ENCODE results near the gene IGFBPL1. TPM values are rescaled to one million over a fixed set of nuclear protein-coding genes. Genes with fewer than 3 reads are reported as not detected.
"Not testable (repeated sequence)": the region's sequence is repeated elsewhere in the genome, so short reads cannot be mapped to it uniquely, and the experiment has no call there.

IGFBPL1 gene
- total RNA-seq, 1 donor from 2014 or later: not detected

- H3K9me3 ChIP-seq: no peaks in the 10 kb centered on the region
- no peaks in the 10 kb centered on the region for H3K27me3 ChIP-seq
- no peak overlapping the region for H3K4me3 ChIP-seq
- H3K4me1 ChIP-seq: no peaks in the 10 kb centered on the region
- intact Hi-C loops (cut with DNase I): no loop called here
- no peaks in the 10 kb centered on the region for H3K36me3 ChIP-seq
- no peak for DNase-seq (ENCODE audit: extremely low spot score in 2 of 2)
- TF ChIP-seq CTCF (IDR thresholded peaks at IDR 0.05): no peak
- TF ChIP-seq POLR2AphosphoS5 (IDR thresholded peaks at IDR 0.05; ENCODE audit: insufficient read depth in 1 of 2, low read depth in 1 of 2): no peak
- no peak for TF ChIP-seq POLR2A (IDR thresholded peaks at IDR 0.05)
- no peak overlapping the region for H3K27ac ChIP-seq
Observed at GRCh38 chr9:38384990-38385848, 39.0 kb downstream of the IGFBPL1 start.

DNA sequence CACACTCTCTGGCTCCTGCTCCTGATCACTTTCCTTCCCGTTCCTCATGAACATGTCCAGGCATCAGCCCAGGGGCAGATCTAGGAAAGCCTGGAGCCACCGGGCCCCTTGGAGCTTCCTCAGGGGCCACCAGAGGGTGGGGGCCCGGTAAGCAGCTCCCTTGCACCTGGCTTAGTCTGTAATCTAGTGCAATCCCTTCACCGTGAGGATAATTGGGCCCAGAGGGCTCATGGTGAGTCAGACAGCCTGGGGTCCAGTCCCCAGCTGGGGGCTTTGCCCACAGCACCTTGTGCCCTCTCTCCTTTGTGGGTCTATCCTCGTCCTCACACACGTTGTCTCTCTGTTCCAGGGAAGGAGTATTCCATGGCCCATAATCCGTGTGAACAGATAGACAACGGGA, 42.1 kb downstream of the IGFBPL1 start:
- Histone ChIP-seq H3K9me3 (no peaks in the 10 kb centered on the region), H3K36me3 (no peaks in the 10 kb centered on the region), H3K27ac (no peak overlapping the region), H3K4me3 (no peak overlapping the region), H3K4me1 (no peaks in the 10 kb centered on the region), H3K27me3 (no peaks in the 10 kb centered on the region)
- TF ChIP-seq CTCF (IDR thresholded peaks at IDR 0.05) (no peak), POLR2A (IDR thresholded peaks at IDR 0.05) (no peak), POLR2AphosphoS5 (IDR thresholded peaks at IDR 0.05; ENCODE audit: insufficient read depth in 1 of 2, low read depth in 1 of 2) (no peak)
- intact Hi-C loops (cut with DNase I): no loop called here
- no peak for DNase-seq (ENCODE audit: extremely low spot score in 2 of 2)

DNA sequence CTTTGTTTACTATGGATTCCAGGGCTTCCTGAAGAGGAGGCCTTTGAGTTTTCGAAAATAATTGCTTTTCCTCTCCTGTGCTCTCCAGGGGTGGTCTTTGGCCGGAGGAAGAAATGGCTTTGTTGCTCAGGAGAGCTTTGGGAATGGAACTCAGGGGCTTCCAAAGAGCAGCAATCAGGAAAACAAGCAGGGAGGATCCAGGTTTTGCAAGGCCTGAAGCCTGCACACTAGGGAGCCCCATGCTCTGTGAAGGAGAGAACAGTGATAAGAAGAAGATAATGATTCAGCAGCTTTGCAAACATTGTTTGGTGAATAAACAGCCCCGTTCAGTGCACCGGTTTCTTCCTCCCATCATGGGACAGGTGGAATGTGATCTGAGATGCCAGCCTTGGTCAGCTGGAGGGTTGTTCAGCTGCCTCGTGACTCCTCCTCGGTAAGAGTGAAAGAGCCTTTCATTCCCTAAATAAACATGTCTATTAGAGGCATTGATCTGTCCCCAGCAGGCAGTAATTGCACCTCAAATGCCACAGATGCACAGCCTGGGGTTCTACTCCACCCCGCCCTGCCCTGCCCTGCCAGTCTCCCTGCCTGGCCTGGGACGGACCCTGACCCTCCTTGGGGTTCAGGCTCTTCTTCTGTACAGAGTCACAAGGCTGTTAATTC, 43.3 kb downstream of the IGFBPL1 start:
- DNase-seq (ENCODE audit: extremely low spot score in 2 of 2): no peak
- no peaks in the 10 kb centered on the region for H3K4me1 ChIP-seq
- no peaks in the 10 kb centered on the region for H3K36me3 ChIP-seq
- TF ChIP-seq POLR2A (IDR thresholded peaks at IDR 0.05) (no peak), CTCF (IDR thresholded peaks at IDR 0.05) (no peak)
- H3K9me3 ChIP-seq: no peaks in the 10 kb centered on the region
- no peak overlapping the region for H3K4me3 ChIP-seq
- no peak overlapping the region for H3K27ac ChIP-seq
- intact Hi-C loops (cut with DNase I): no loop called here
- no peaks in the 10 kb centered on the region for H3K27me3 ChIP-seq

- Histone ChIP-seq H3K4me3 (no peak overlapping the region), H3K27me3 (no peaks in the 10 kb centered on the region), H3K4me1 (no peaks in the 10 kb centered on the region), H3K36me3 (no peaks in the 10 kb centered on the region), H3K9me3 (no peaks in the 10 kb centered on the region), H3K27ac (no peak overlapping the region)
- no peak for DNase-seq (ENCODE audit: extremely low spot score in 2 of 2)
- intact Hi-C loops (cut with DNase I): no loop called here
- TF ChIP-seq POLR2A (IDR thresholded peaks at IDR 0.05) (no peak), POLR2AphosphoS5 (IDR thresholded peaks at IDR 0.05; ENCODE audit: insufficient read depth in 1 of 2, low read depth in 1 of 2) (no peak), CTCF (IDR thresholded peaks at IDR 0.05) (no peak)
Observed at GRCh38 chr9:38380230-38380871, 43.9 kb downstream of the IGFBPL1 start.

GRCh38 chr9:38377336-38378083, 46.7 kb downstream of the IGFBPL1 start:
- not testable (repeated sequence) for DNase-seq (ENCODE audit: extremely low spot score in 2 of 2); H3K36me3 ChIP-seq; H3K27ac ChIP-seq; H3K4me1 ChIP-seq; H3K27me3 ChIP-seq; H3K9me3 ChIP-seq; H3K4me3 ChIP-seq
- intact Hi-C loops (cut with DNase I): loop anchor here (10.0 kb wide), 1 partner anchor 47 kb away; the partner anchor contains the start of gene IGFBPL1

Measured in vagina (tissue), 2 donors.